Lung (tissue), 12 donors: ENCODE data around the gene DACT3. TPM values are rescaled to one million over a fixed set of nuclear protein-coding genes. Genes with fewer than 3 reads are reported as not detected.

Experiments
- ATAC-seq: fragments of 200-7000 bp; cut with Tn5 transposase; one replicate; pipeline ENCODE4 v1.9.1; 2020; ENCODE audit warnings: moderate number of reproducible peaks; ENCODE audit not compliant: insufficient read depth, low FRiP score
- DNase-seq, 3 donors: peaks; one replicate each; pipeline ENCODE4 v3.0.0-alpha.2; 2013 to 2017
- H3K27ac ChIP-seq, 2 donors: one replicate each; pipeline ENCODE4 v1.5.1; 2013; ENCODE audit warnings: mild to moderate bottlenecking in 2 of 2, moderate library complexity in 2 of 2, control low read depth in 1 of 2, inconsistent platforms in 1 of 2, low read depth in 1 of 2, low read length in 1 of 2
- H3K27me3 ChIP-seq, 3 donors: one replicate each; pipeline ENCODE4 v1.5.1; 2013; ENCODE audit warnings: low read length in 2 of 3; ENCODE audit not compliant: control insufficient read depth in 3 of 3, insufficient read depth in 3 of 3
- H3K36me3 ChIP-seq, 4 donors: one replicate each; pipeline ENCODE4 v1.5.1; 2013; ENCODE audit warnings: low read length in 4 of 4, mild to moderate bottlenecking in 1 of 4, moderate library complexity in 1 of 4; ENCODE audit not compliant: control insufficient read depth in 4 of 4, insufficient read depth in 4 of 4
- H3K4me1 ChIP-seq, 5 donors: one replicate each; pipeline ENCODE4 v1.5.1; 2013; ENCODE audit warnings: low read length in 5 of 5, mild to moderate bottlenecking in 2 of 5, moderate library complexity in 1 of 5; ENCODE audit not compliant: control insufficient read depth in 5 of 5, insufficient read depth in 5 of 5
- H3K4me3 ChIP-seq: one replicate; pipeline ENCODE4 v1.5.1; 2013; ENCODE audit warnings: mild to moderate bottlenecking, control low read depth, moderate library complexity
- H3K9ac ChIP-seq, 2 donors: one replicate each; pipeline ENCODE4 v1.5.1; 2013; ENCODE audit warnings: low read length in 2 of 2, control low read depth in 1 of 2; ENCODE audit not compliant: insufficient read depth in 1 of 2
- H3K9me3 ChIP-seq, 4 donors: one replicate each; pipeline ENCODE4 v1.5.1; 2013; ENCODE audit warnings: low read length in 3 of 4, mild to moderate bottlenecking in 1 of 4, moderate library complexity in 1 of 4; ENCODE audit not compliant: control insufficient read depth in 4 of 4, insufficient read depth in 3 of 4
- CTCF ChIP-seq: IDR thresholded peaks from 2 replicates; pipeline ENCODE4 v1.5.1; 2012; ENCODE audit warnings: mild to moderate bottlenecking; ENCODE audit errors: control extremely low read depth, extremely low read depth
- WGBS, 2 donors: extraction: QIAGEN DNeasy Blood & Tissue Kit; methylation state at CpG; one replicate each; pipeline ENCODE4 v1.1.7; 2013; 5-methylcytosine and 5-hydroxymethylcytosine counted together
- polyA plus RNA-seq, 2 donors: library from polyadenylated mRNA; stranded (reverse); fragments of 200-250 nt; gene quantifications; one replicate each; pipeline ENCODE4 v1.2.1, GENCODE V29; 2013
- total RNA-seq, 2 donors: library from RNA; depleted of rRNA in 1 of 2; stranded (reverse); fragments of >200 nt in 1 of 2; gene quantifications; one replicate each; pipeline ENCODE4 v1.2.1, GENCODE V29; 2014 to 2021
- donor health status: control.
- donor health status: control.
- donor health status: Bipolar disorder and iron deficiency.
- donor health status: healthy.
- donor health status: DM: yes; HTN: yes; CAD: no.

Gene DACT3
- total and polyA plus RNA-seq, 4 donors, result 2.8 to 14.0 (median 5.8) TPM

- peak overlapping the region in 1 of 2 donors; percentile 58 for H3K9ac ChIP-seq
- ATAC-seq, result no peak
- TF ChIP-seq CTCF, result no peak
- peak overlapping the region; percentile 38 to 83 for H3K27ac ChIP-seq
- H3K4me3 ChIP-seq, result no peak overlapping the region
- no peaks in the 10 kb centered on the region for H3K9me3 ChIP-seq
- peaks cover 0 to 5% (median 0%) of the 10 kb centered on the region in 3 donors for H3K27me3 ChIP-seq
- WGBS, 2 donors, result 72 to 75% methylated on average over 12 of the region's 12 CpGs
- H3K4me1 ChIP-seq, result peaks cover 8 to 61% (median 26%) of the 10 kb centered on the region in 5 donors
- DNase-seq, result no peak
- H3K36me3 ChIP-seq, result no peaks in the 10 kb centered on the region
Observed at GRCh38 chr19:46625731-46626130, 35.3 kb downstream of the DACT3 start.

- no peaks in the 10 kb centered on the region for H3K36me3 ChIP-seq
- ATAC-seq, result peak; percentile 21
- peaks cover 8 to 64% (median 26%) of the 10 kb centered on the region in 5 donors for H3K4me1 ChIP-seq
- no peaks in the 10 kb centered on the region for H3K9me3 ChIP-seq
- peak within 1 kb of the TSS; percentile 38 to 83 for H3K27ac ChIP-seq
- 10 to 21% methylated on average over 13 of the region's 13 CpGs for WGBS, 2 donors
- H3K27me3 ChIP-seq, result peaks cover 0 to 5% (median 0%) of the 10 kb centered on the region in 3 donors
- peak within 1 kb of the TSS in 1 of 2 donors; percentile 58 for H3K9ac ChIP-seq
- peak; percentile 88 to 95 (median 89) for DNase-seq
- H3K4me3 ChIP-seq, result peak within 1 kb of the TSS; percentile 15
- TF ChIP-seq CTCF, result no peak
Observed at GRCh38 chr19:46624958-46625661, 35.9 kb downstream of the DACT3 start, which contains the start of gene PTGIR. Gene PTGIR (minus strand): TSS chr19:46625089. CDS start chr19:46624225, 864 bp downstream.

GRCh38 chr19:46623915-46624502, 37.0 kb downstream of the DACT3 start:
- peaks cover 0 to 5% (median 0%) of the 10 kb centered on the region in 3 donors for H3K27me3 ChIP-seq
- H3K27ac ChIP-seq, result peak overlapping the region in 1 of 2 donors; percentile 30
- no peak for TF ChIP-seq CTCF
- 87 to 93% methylated on average over 33 to 35 of the region's 35 CpGs for WGBS, 2 donors
- no peaks in the 10 kb centered on the region for H3K36me3 ChIP-seq
- ATAC-seq (no peak), DNase-seq (no peak)
- peak overlapping the region; percentile 15 for H3K4me3 ChIP-seq
- H3K4me1 ChIP-seq, result peaks cover 8 to 66% (median 26%) of the 10 kb centered on the region in 5 donors
- H3K9ac ChIP-seq, result peak overlapping the region in 1 of 2 donors; percentile 28
- no peaks in the 10 kb centered on the region for H3K9me3 ChIP-seq
